T47D (cell line): ENCODE results near the gene HTR4.

Source experiments
- DNase-seq, 2 experiments: peaks; one replicate each; pipeline versions ENCODE4 v3.0.0 to v3.0.0-alpha.2; 2011 to 2012; ENCODE audit warnings: low read depth in 1 of 2, low spot score in 1 of 2
- JUND ChIP-seq: IDR thresholded peaks from 2 replicates; pipeline ENCODE4 v1.6.1; 2012; ENCODE audit warnings: low read depth
- in situ Hi-C: cut with HindIII; loops from 2 replicates; pipeline ENCODE4 v1.10.0; 2016; ENCODE audit warnings: low sequenced_read_pairs, low pct_unique_long_range_greater_than_20kb

Gene HTR4

DNA sequence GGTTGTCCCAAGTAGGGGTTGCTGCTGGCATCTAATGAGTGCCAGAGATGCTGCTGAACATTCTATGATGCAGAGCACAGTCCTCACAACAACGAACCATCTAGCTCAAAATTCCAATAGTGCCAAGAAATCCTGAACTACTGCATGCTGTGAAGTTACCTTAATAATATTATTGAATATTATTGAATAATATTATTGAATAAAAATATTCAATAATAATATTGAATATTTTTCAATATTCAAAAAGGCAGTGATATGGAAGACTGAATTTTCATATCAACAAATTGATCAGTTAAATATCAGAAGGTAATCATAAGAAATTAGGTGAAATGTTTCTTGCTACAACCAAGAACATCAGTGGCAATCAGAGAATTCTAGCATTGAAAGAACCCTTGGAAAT, 2.8 kb downstream of the HTR4 start:
- in situ Hi-C loops = no loop called here
- no peak for TF ChIP-seq JUND
- DNase-seq = no peak

- no peak for TF ChIP-seq JUND
- DNase-seq = no peak
- in situ Hi-C loops = no loop called here
These were observed 8.8 kb downstream of the HTR4 start for GRCh38 chr5:148645527-148645926.

GRCh38 chr5:148641735-148642134, 12.6 kb downstream of the HTR4 start:
- in situ Hi-C loops = no loop called here
- no peak for TF ChIP-seq JUND
- DNase-seq = no peak

GRCh38 chr5:148640471-148640870, 13.9 kb downstream of the HTR4 start:
- no peak for TF ChIP-seq JUND
- in situ Hi-C loops = no loop called here

DNA sequence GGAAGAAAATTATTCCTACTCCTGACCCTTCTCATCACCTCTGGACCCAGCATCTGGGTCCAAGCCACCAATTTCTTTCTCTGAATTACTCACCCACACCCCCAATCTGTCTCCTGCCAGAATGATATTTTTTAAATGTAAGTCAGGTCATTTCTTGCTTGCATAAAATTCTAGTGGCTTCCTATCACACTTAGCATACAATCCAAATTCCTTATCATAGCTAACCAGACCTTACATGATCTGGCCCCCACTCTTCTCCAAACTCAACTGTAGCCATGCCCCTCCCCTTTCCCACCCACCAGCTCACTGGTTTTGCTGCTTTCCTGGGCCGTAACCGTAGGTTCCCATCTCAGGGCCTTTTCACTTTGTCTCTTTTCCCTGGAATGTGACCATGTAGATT, 15.2 kb downstream of the HTR4 start:
- in situ Hi-C loops = no loop called here
- TF ChIP-seq JUND = no peak

More at GRCh38 chr5:148640471-148640870, 13.9 kb downstream of the HTR4 start:
- no peak for DNase-seq

GRCh38 chr5:148636353-148636752, 18.0 kb downstream of the HTR4 start:
- in situ Hi-C loops = no loop called here
- DNase-seq = no peak
- TF ChIP-seq JUND = no peak

More for the DNA sequence above, 15.2 kb downstream of the HTR4 start:
- no peak for DNase-seq

- in situ Hi-C loops = no loop called here
- no peak for TF ChIP-seq JUND
- no peak for DNase-seq
These were observed 18.8 kb downstream of the HTR4 start for GRCh38 chr5:148635321-148636083.

DNA sequence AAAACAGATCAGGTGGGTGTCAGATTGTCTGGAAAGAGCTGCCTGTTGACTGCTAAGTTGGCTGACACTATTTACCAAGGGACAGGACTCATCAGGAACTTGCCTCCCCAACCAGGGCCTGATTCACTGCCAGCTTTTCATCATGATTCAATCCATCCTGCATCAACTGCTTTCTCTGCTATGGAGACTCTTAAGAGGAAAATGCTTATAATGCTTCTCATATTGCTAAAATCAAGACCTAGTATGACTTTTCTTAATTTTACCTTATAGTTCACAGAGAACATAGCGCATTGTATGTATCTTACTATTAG, 21.3 kb downstream of the HTR4 start:
- DNase-seq = no peak
- in situ Hi-C loops = no loop called here
- no peak for TF ChIP-seq JUND

DNA sequence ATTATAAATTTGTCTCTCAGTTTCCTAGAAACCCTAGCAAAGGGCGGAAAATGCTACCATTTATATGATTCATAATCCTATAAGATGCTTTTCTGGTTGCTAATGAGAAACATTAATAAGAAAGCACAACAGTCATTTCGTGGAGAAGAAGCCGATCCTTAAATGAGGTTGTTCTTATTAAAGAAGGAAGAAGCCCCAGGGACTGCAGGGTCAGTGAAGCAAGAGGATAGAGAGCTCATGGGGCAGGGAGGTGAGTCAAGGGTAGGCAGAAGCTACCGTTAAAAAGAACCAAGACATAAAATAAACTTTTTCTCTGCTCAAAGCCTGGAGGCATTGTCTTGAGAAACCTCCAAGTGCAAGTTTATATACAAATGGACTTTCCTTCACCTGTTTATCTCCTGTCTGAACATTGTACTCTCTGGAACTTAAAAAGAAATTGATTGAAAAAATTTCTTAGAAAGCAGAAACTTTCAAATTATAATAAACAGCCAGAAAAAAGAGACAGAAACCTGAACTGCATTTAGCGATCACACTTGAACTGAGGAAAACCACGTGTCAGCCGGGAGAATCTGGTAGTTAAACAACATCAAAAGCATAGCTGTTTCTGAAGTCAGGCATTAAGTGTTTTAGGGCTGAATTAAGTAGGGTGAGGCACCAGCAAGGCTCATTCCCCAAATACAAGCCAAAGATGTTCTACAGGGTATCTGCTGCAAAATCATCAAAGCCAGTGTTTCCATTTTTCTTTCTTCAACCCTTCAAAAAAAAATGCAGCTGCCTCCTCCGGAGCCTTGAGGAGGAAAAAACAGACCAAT, 21.9 kb downstream of the HTR4 start:
- in situ Hi-C loops = no loop called here
- DNase-seq = no peak
- TF ChIP-seq JUND = no peak

DNA sequence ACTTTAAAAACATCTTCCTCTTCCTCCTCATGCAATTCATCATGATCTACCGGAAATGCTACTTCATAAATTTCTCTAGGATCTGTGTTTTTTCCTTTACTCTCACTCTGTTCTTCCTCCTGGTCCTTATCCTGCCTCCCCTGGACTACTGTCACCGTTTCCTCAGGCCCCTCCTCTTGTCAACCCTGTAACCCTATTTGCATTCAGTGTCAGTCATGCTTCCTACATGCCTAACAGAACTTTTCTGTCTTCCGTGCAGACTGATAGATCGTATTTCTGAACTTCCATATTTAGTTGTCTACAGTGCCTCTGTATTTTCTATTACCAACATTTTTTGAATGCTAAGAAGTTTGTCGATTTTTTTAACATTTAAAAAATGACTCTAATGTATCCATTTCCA, 27.3 kb downstream of the HTR4 start:
- no peak for TF ChIP-seq JUND
- in situ Hi-C loops = no loop called here
- no peak for DNase-seq

- no peak for TF ChIP-seq JUND
- DNase-seq = no peak
- in situ Hi-C loops = no loop called here
These were observed 28.2 kb downstream of the HTR4 start for GRCh38 chr5:148626081-148626613.

DNA sequence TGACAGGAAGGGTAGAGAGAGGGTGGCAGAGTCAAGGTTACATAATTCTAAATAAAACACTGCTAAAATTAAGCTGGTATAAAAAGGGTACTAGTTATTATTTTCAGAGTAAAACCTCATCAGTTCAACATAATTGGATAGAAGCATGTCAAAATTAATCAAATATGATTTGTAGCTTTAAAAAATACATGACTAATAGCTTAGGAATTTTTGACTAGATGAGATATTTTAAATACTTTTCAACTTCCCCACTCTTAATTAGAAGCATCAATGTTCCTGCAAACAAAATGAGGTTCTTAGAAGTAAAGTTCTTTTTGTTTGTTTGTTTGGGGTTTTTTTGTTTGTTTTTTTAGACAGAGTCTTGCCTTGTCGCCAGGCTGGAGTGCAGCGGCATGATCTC, 29.1 kb downstream of the HTR4 start:
- in situ Hi-C loops = no loop called here
- no peak for TF ChIP-seq JUND
- no peak for DNase-seq

DNA sequence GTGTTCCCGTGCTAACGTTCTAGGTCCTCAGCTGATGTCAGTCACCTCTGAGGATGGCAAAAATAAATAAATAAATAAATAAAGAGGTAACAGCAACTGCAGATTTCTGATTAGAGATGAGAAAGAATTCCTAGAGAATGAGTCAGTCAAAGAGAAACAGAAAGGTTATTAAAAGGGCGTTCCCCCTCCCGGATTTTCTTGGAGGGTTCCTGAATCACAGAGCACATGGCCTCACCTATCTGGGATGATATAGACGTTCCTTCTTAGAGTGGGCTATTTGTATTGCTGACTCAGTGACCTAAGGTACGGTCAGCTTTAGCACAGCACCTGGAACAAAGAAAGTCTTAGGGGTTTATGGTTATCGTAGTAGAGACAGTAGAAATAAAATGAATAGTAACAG, 30.6 kb downstream of the HTR4 start:
- no peak for TF ChIP-seq JUND

DNA sequence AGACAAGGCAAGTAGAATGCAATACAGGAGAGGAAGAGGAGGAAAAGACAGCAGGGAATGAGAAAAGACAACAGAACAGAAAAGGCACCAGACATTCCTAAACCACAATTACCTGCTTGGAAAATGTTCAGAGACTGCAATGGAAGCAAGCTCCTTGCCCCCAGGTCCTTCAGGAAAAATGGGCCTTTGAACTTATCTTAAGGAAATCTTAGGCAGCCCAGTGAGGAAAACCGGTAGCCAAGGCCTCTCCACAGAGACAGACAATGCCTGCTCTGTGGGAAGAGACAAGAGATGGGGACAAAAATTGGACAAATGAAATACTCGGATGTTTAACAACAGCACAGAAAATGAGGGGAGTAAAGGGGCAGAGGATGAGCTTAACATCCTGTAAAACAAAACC, 31.2 kb downstream of the HTR4 start:
- no peak for DNase-seq
- no peak for TF ChIP-seq JUND
- in situ Hi-C loops = no loop called here

More for the DNA sequence above, 30.6 kb downstream of the HTR4 start:
- in situ Hi-C loops = no loop called here
- no peak for DNase-seq
